Activated CD4-positive, alpha-beta memory T cell treated with anti-CD3 and anti-CD28 coated beads for 36 hours (primary cell): ENCODE measurements around the gene RMC1. TPM values are rescaled to one million over a fixed set of nuclear protein-coding genes. Genes with fewer than 3 reads are reported as not detected.
"Not testable (repeated sequence)": the region's sequence is repeated elsewhere in the genome, so short reads cannot be mapped to it uniquely, and the experiment has no call there.

Experiments used
- CTCF ChIA-PET: fragments of 350-600 bp; sonication (Branson Sonifier 250); formaldehyde crosslinking; loops from one replicate; lab custom pipeline; 2021; ENCODE audit warnings: antibody characterized with exemption, inconsistent platforms; lab: Charles Lee
- POLR2A ChIA-PET: fragments of 350-600 bp; sonication (Branson Sonifier 250); formaldehyde crosslinking; loops from one replicate; lab custom pipeline; 2021; ENCODE audit warnings: antibody characterized with exemption; lab: Charles Lee
- DNase-seq: peaks from one replicate; pipeline ENCODE4 v3.0.0-alpha.2; 2020
- H3K27ac Mint-ChIP-seq: one replicate; pipeline ENCODE4 v1.8.0; 2021; ENCODE audit warnings: mixed read lengths
- H3K27me3 Mint-ChIP-seq: one replicate; pipeline ENCODE4 v1.8.0; 2021; ENCODE audit warnings: mixed read lengths
- H3K36me3 Mint-ChIP-seq: one replicate; pipeline ENCODE4 v1.8.0; 2021; ENCODE audit warnings: mixed read lengths
- H3K4me1 Mint-ChIP-seq: one replicate; pipeline ENCODE4 v1.8.0; 2021; ENCODE audit warnings: low read depth, mixed read lengths
- H3K4me3 Mint-ChIP-seq: one replicate; pipeline ENCODE4 v1.8.0; 2021; ENCODE audit warnings: mild to moderate bottlenecking, mixed read lengths
- H3K9me3 Mint-ChIP-seq: one replicate; pipeline ENCODE4 v1.8.0; 2021; ENCODE audit warnings: mixed read lengths
- intact Hi-C: fragments of 100-400 bp; cut with micrococcal nuclease; formaldehyde crosslinking; loops from one replicate; pipeline ENCODE4 v1.15.1; 2023
- total RNA-seq, 2 experiments: library from RNA; stranded (reverse); gene quantifications; one replicate each; pipeline ENCODE4 v1.2.3, GENCODE V29; 2021

The RMC1 gene
- total RNA-seq, 2 experiments from 2014 or later, result 47.6 to 48.6 TPM

DNA sequence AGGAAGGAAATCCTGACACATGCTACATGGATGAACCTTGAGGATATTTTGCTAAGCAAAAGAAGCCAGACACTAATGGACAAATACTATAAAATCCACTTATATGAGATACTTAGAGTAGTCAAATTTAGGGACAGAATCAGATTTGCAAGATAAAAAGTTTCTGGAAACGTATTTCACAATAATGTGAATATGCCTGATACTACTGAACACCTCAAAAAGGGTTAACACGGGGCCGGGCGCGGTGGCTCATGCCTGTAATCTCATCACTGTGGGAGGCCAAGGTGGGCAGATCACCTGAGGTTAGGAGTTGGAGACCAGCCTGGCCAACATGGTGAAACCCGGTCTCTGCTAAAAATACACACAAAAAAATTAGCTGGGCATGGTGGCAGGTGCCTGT lies 1.7 kb upstream of the RMC1 start:
- Mint-ChIP-seq H3K36me3 (peaks cover 16% of the 10 kb centered on the region), H3K4me3 (peak overlapping the region; percentile 5), H3K27me3 (no peaks in the 10 kb centered on the region), H3K9me3 (no peaks in the 10 kb centered on the region), H3K27ac (no peak overlapping the region), H3K4me1 (peaks cover 24% of the 10 kb centered on the region)
- ChIA-PET CTCF (interaction anchor here (0.8 to 3.8 kb wide), 3 partner anchors 14 to 311 kb away, joined by 4 to 35 read pairs (median 4); no protein-coding TSS in a partner anchor), POLR2A (no interaction called here)
- intact Hi-C loops, result loop anchor here (1.0 to 10.0 kb wide), 6 partner anchors 13 to 613 kb away; no protein-coding TSS in a partner anchor
- no peak for DNase-seq

DNA sequence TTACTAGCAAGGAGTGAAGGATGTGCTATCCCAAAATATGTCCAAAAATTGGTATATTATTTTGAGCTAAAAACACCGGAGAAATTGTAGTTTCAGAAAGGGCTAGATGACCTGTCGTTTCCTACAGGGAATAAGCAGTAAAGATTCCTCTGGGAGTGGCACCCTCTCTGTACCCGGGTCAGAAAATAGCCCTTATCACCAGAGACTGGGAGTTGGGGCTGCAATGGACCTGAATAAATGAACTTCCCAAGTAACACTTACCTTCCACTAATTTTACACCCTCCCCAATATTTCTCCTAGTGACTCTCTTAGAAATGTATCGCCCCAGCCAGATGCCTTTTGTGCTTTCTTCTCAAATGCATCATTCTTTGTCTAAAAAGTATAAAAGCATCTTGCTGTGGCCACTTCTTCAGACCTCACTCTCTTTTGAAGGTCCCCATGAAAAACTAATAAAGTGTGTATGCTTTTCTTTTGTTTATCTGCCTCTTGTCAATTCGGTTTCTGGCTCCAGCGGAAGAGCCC lies 734 bp upstream of the RMC1 start:
- H3K36me3 Mint-ChIP-seq, result peaks cover 21% of the 10 kb centered on the region
- CTCF ChIA-PET, result interaction anchor here (1.7 to 1.9 kb wide), 2 partner anchors 15 to 82 kb away, joined by 4 to 5 read pairs; no protein-coding TSS in a partner anchor
- H3K4me1 Mint-ChIP-seq, result peaks cover 31% of the 10 kb centered on the region
- H3K9me3 Mint-ChIP-seq, result no peaks in the 10 kb centered on the region
- H3K27me3 Mint-ChIP-seq, result no peaks in the 10 kb centered on the region
- no peak for DNase-seq
- peak overlapping the region; percentile 87 for H3K27ac Mint-ChIP-seq
- POLR2A ChIA-PET, result interaction anchor here (0.8 kb wide), 1 partner anchor 23 kb away, joined by 3 read pairs; no protein-coding TSS in a partner anchor
- H3K4me3 Mint-ChIP-seq, result peak overlapping the region; percentile 85
- intact Hi-C loops, result loop anchor here (1.0 to 10.0 kb wide), 9 partner anchors 14 to 612 kb away; partner anchors contain the start of genes NPC1 and RIOK3

DNA sequence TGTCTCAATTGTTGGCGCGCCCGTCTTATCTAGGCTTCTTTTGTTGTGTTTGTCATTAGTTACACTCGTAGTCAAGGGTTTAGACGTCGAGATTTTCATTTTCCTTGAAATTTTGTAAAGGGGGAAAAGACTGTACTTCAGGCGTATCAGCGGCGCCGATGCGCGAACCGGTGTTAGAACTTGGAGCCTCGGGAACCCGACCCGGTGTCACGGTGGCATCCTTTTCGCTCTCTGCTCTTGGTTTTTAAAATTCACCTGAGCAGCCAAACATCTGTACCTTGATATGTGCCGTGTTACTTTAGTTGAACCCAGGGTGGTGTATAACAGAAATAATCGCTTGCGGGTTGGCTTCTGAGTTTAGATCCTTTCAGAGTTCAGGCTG lies 643 bp downstream of the RMC1 start:
- POLR2A ChIA-PET, result no interaction called here
- peak overlapping the region; percentile 91 for H3K4me3 Mint-ChIP-seq

GRCh38 chr18:23504720-23505119 lies 1.4 kb downstream of the RMC1 start:
- intact Hi-C loops, result loop anchor here (1.0 to 10.0 kb wide), 6 partner anchors 8 to 610 kb away; no protein-coding TSS in a partner anchor
- Mint-ChIP-seq H3K4me3 (peak overlapping the region; percentile 91), H3K36me3 (peaks cover 30% of the 10 kb centered on the region), H3K4me1 (peaks cover 33% of the 10 kb centered on the region), H3K27me3 (no peaks in the 10 kb centered on the region), H3K9me3 (no peaks in the 10 kb centered on the region), H3K27ac (peak overlapping the region; percentile 83)
- POLR2A ChIA-PET, result no interaction called here
- no peak for DNase-seq
- CTCF ChIA-PET, result interaction anchor here (1.3 to 2.4 kb wide), 3 partner anchors 11 to 199 kb away, joined by 3 to 22 read pairs (median 4); no protein-coding TSS in a partner anchor

More for the DNA sequence above, 643 bp downstream of the RMC1 start:
- Mint-ChIP-seq H3K9me3 (no peaks in the 10 kb centered on the region), H3K4me1 (peaks cover 33% of the 10 kb centered on the region), H3K36me3 (peaks cover 30% of the 10 kb centered on the region), H3K27me3 (no peaks in the 10 kb centered on the region), H3K27ac (peak overlapping the region; percentile 83)
- peak; percentile 25 for DNase-seq
- CTCF ChIA-PET, result interaction anchor here (1.9 to 2.4 kb wide), 2 partner anchors 12 to 16 kb away, joined by 5 to 22 read pairs; no protein-coding TSS in a partner anchor
- intact Hi-C loops, result loop anchor here (1.0 to 10.0 kb wide), 10 partner anchors 8 to 611 kb away; partner anchors contain the start of genes NPC1 and RIOK3

DNA sequence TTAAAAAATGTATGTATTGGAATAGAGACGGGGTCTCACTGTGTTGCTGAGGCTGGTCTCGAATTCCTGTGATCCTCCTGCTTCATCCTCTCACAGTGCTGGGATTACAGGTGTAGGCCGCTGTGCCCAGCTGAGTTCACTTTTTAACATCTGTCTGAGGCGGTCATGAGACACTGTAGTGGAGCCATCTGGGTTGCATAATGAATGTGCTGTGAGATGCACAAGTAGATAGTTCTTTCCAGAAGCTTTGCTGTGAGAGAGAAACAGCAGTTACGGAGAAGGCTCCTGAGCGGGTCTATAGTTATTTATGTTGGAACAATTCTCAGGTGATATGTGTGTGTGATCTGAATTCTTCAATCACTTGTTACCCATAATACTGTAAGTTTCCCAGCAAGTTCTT lies 3.1 kb downstream of the RMC1 start:
- CTCF ChIA-PET, result interaction anchor here (0.6 to 1.0 kb wide), 2 partner anchors 10 to 79 kb away, joined by 3 to 4 read pairs; no protein-coding TSS in a partner anchor
- Mint-ChIP-seq H3K27me3 (no peaks in the 10 kb centered on the region), H3K36me3 (peaks cover 43% of the 10 kb centered on the region), H3K4me1 (peaks cover 33% of the 10 kb centered on the region), H3K9me3 (no peaks in the 10 kb centered on the region), H3K4me3 (no peak overlapping the region), H3K27ac (no peak overlapping the region)
- POLR2A ChIA-PET, result no interaction called here
- DNase-seq, result no peak
- intact Hi-C loops, result loop anchor here (10.0 kb wide), 1 partner anchor 608 kb away; no protein-coding TSS in a partner anchor

GRCh38 chr18:23510923-23511322 lies 7.6 kb downstream of the RMC1 start:
- CTCF ChIA-PET, result interaction anchor here (0.8 to 1.9 kb wide), 2 partner anchors 12 to 30 kb away, joined by 3 to 9 read pairs; no protein-coding TSS in a partner anchor
- H3K9me3 Mint-ChIP-seq, POLR2A ChIA-PET, DNase-seq, intact Hi-C loops, H3K27ac Mint-ChIP-seq, H3K4me3 Mint-ChIP-seq, H3K27me3 Mint-ChIP-seq: not testable (repeated sequence)
- Mint-ChIP-seq H3K4me1 (peaks cover 25% of the 10 kb centered on the region), H3K36me3 (peaks cover 43% of the 10 kb centered on the region)

- H3K27me3 Mint-ChIP-seq, DNase-seq, H3K9me3 Mint-ChIP-seq, POLR2A ChIA-PET, H3K4me3 Mint-ChIP-seq: not testable (repeated sequence)
- Mint-ChIP-seq H3K4me1 (peaks cover 21% of the 10 kb centered on the region), H3K27ac (peak overlapping the region; percentile 57), H3K36me3 (peaks cover 41% of the 10 kb centered on the region)
- intact Hi-C loops, result loop anchor here (1.0 kb wide), 1 partner anchor 8 kb away; no protein-coding TSS in a partner anchor
- CTCF ChIA-PET, result interaction anchor here (0.7 to 1.2 kb wide), 2 partner anchors 11 to 901 kb away, joined by 3 to 4 read pairs; no protein-coding TSS in a partner anchor
These were observed 8.9 kb downstream of the RMC1 start for GRCh38 chr18:23512216-23512615.

DNA sequence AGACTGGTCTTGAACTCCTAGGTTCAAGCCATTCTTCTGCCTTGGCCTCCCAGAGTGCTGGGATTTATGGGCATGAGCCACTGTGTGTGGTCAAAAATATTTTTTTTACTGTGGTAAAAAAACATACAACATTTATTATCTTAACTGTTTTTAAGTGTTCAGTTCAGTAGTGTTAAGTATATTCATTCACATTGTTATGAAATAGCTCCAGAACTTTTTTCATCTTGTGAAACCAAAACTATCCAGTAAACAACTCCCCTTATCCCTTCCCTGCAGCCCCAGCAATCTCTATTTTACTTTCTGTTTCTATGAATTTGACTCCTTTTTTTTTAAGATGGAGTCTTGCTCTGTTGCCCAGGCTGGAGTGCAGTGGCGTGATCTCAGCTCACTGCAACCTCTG lies 9.3 kb downstream of the RMC1 start:
- POLR2A ChIA-PET, result no interaction called here
- Mint-ChIP-seq H3K36me3 (peaks cover 41% of the 10 kb centered on the region), H3K27me3 (no peaks in the 10 kb centered on the region), H3K4me3 (no peak overlapping the region), H3K4me1 (peaks cover 19% of the 10 kb centered on the region), H3K9me3 (no peaks in the 10 kb centered on the region), H3K27ac (peak overlapping the region; percentile 57)
- CTCF ChIA-PET, result interaction anchor here (0.7 to 1.2 kb wide), 2 partner anchors 10 to 902 kb away, joined by 3 to 4 read pairs; no protein-coding TSS in a partner anchor
- DNase-seq, result no peak
- intact Hi-C loops, result loop anchor here (1.0 kb wide), 1 partner anchor 8 kb away; no protein-coding TSS in a partner anchor

GRCh38 chr18:23515911-23516546 lies 12.7 kb downstream of the RMC1 start:
- POLR2A ChIA-PET, result interaction anchor here (0.9 to 1.1 kb wide), 3 partner anchors 69 to 71 kb away, joined by 3 read pairs; no protein-coding TSS in a partner anchor
- Mint-ChIP-seq H3K9me3 (no peaks in the 10 kb centered on the region), H3K36me3 (peaks cover 47% of the 10 kb centered on the region), H3K4me3 (no peak overlapping the region), H3K27me3 (no peaks in the 10 kb centered on the region), H3K4me1 (peaks cover 15% of the 10 kb centered on the region), H3K27ac (peak overlapping the region; percentile 30)
- intact Hi-C loops, result loop anchor here (1.0 to 5.0 kb wide), 2 partner anchors 71 to 296 kb away; no protein-coding TSS in a partner anchor
- peak; percentile 83 for DNase-seq
- CTCF ChIA-PET, result interaction anchor here (0.6 to 5.6 kb wide), 34 partner anchors 8 to 913 kb away, joined by 3 to 59 read pairs (median 4); partner anchors contain the start of genes NPC1 and RIOK3

GRCh38 chr18:23519734-23520133 lies 16.4 kb downstream of the RMC1 start:
- no peak for DNase-seq
- H3K9me3 Mint-ChIP-seq, result no peaks in the 10 kb centered on the region
- ChIA-PET POLR2A (interaction anchor here (1.0 kb wide), 1 partner anchor 64 kb away, joined by 3 read pairs; no protein-coding TSS in a partner anchor), CTCF (no interaction called here)
- H3K4me3 Mint-ChIP-seq, result no peak overlapping the region
- H3K27ac Mint-ChIP-seq, result no peak overlapping the region
- intact Hi-C loops, result loop anchor here (5.0 kb wide), 1 partner anchor 293 kb away; no protein-coding TSS in a partner anchor
- peaks cover 13% of the 10 kb centered on the region for H3K4me1 Mint-ChIP-seq
- no peaks in the 10 kb centered on the region for H3K27me3 Mint-ChIP-seq
- peaks cover 62% of the 10 kb centered on the region for H3K36me3 Mint-ChIP-seq

GRCh38 chr18:23521271-23521670 lies 18.0 kb downstream of the RMC1 start:
- Mint-ChIP-seq H3K27me3 (no peaks in the 10 kb centered on the region), H3K4me1 (peaks cover 8% of the 10 kb centered on the region), H3K9me3 (no peaks in the 10 kb centered on the region), H3K4me3 (no peak overlapping the region), H3K27ac (no peak overlapping the region), H3K36me3 (peaks cover 61% of the 10 kb centered on the region)
- intact Hi-C loops, result no loop called here
- POLR2A ChIA-PET, result no interaction called here
- CTCF ChIA-PET, result interaction anchor here (0.5 to 0.7 kb wide), 2 partner anchors 44 to 67 kb away, joined by 3 to 4 read pairs; no protein-coding TSS in a partner anchor
- no peak for DNase-seq
